ENCODE measurements around the gene IL17RA. TPM values are rescaled to one million over a fixed set of nuclear protein-coding genes. Genes with fewer than 3 reads are reported as not detected.

The IL17RA gene
- total and polyA plus RNA-seq, 2 experiments from 2014 or later: 3.2 to 9.6 TPM

- H3F3A ChIP-seq (replicated peaks; ENCODE audit: low read depth): peaks cover 7% of the 10 kb centered on the region
- peaks cover 27% of the 10 kb centered on the region for H3K27me3 Mint-ChIP-seq (ENCODE audit: insufficient read depth, low read depth, poor library complexity)
These were observed 1.5 kb downstream of the IL17RA start for GRCh38 chr22:17086296-17086695.

More at GRCh38 chr22:17086296-17086695, 1.5 kb downstream of the IL17RA start:
- Histone ChIP-seq H3K4me3 (peak overlapping the region; percentile 83), H3K36me3 (ENCODE audit: insufficient read depth) (no peaks in the 10 kb centered on the region), H2AFZ (no peak overlapping the region; the same call in 1 of the 2 replicates), H3K27ac (ENCODE audit: low read depth) (no peak overlapping the region), H4K20me1 (replicated peaks; ENCODE audit: insufficient read depth) (peaks cover 4% of the 10 kb centered on the region), H3K27me3 (ENCODE audit: insufficient read depth) (peaks cover 31% of the 10 kb centered on the region), H3K4me2 (peak overlapping the region; percentile 93), H3K79me2 (replicated peaks; ENCODE audit: insufficient read depth) (peaks cover 3% of the 10 kb centered on the region; the same call in 1 of the 2 replicates), H3K4me1 (ENCODE audit: insufficient read depth) (peaks cover 14% of the 10 kb centered on the region), H3K9me2 (ENCODE audit: insufficient read depth) (no peaks in the 10 kb centered on the region)
- Mint-ChIP-seq H3K36me3 (ENCODE audit: low read depth) (no peaks in the 10 kb centered on the region), H3K4me3 (peak overlapping the region; percentile 78), H3K27ac (no peak overlapping the region), H3K9me3 (no peaks in the 10 kb centered on the region; the same call in 2 of the 3 replicates), H3K4me1 (peaks cover 20% of the 10 kb centered on the region)
- DNase-seq (ENCODE audit: low spot score): no peak
- no peak for ATAC-seq
- no peak for TF ChIP-seq ZNF331 (CRISPR knock-in tag; IDR thresholded peaks at IDR 0.05; ENCODE audit: low read depth)
- TF ChIP-seq ZNF462 (CRISPR knock-in tag; IDR thresholded peaks at IDR 0.05): no peak
- TF ChIP-seq POLR2AphosphoS5 (IDR thresholded peaks at IDR 0.05; ENCODE audit: low read depth): no peak
- TF ChIP-seq ZNF114 (CRISPR knock-in tag; IDR thresholded peaks at IDR 0.05): no peak
- no peak for TF ChIP-seq JUNB (IDR thresholded peaks at IDR 0.05; ENCODE audit: unreplicated experiment)
- no peak for TF ChIP-seq STAT1 (IDR thresholded peaks at IDR 0.05; ENCODE audit: unreplicated experiment)
- TF ChIP-seq CREB1 (CRISPR knock-in tag; IDR thresholded peaks at IDR 0.05; ENCODE audit: low read depth): no peak
- no peak for TF ChIP-seq REST (IDR thresholded peaks at IDR 0.05; ENCODE audit: unreplicated experiment)
- TF ChIP-seq NANOG (IDR thresholded peaks at IDR 0.05; ENCODE audit: borderline replicate concordance): no peak
- TF ChIP-seq, protein P1, sequence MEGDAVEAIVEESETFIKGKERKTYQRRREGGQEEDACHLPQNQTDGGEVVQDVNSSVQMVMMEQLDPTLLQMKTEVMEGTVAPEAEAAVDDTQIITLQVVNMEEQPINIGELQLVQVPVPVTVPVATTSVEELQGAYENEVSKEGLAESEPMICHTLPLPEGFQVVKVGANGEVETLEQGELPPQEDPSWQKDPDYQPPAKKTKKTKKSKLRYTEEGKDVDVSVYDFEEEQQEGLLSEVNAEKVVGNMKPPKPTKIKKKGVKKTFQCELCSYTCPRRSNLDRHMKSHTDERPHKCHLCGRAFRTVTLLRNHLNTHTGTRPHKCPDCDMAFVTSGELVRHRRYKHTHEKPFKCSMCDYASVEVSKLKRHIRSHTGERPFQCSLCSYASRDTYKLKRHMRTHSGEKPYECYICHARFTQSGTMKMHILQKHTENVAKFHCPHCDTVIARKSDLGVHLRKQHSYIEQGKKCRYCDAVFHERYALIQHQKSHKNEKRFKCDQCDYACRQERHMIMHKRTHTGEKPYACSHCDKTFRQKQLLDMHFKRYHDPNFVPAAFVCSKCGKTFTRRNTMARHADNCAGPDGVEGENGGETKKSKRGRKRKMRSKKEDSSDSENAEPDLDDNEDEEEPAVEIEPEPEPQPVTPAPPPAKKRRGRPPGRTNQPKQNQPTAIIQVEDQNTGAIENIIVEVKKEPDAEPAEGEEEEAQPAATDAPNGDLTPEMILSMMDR (conservative IDR thresholded peaks at IDR 0.05; ENCODE audit: low read depth in 2 of 2): no peak
- no peak for TF ChIP-seq EZH2phosphoT487 (IDR thresholded peaks at IDR 0.05; ENCODE audit: unreplicated experiment)
- no peak for TF ChIP-seq EZH2 (IDR thresholded peaks at IDR 0.05; ENCODE audit: low read depth, unreplicated experiment)
- TF ChIP-seq ETS1 (IDR thresholded peaks at IDR 0.05): no peak
